NCI-H345 treated with DMSO at 0.1 percent for 48 hours (cell line): ENCODE results near the gene PKIB.
A peak's percentile ranks its signal among the peaks of the same experiment; 100 is the strongest.
"Not testable (repeated sequence)": the region's sequence is repeated elsewhere in the genome, so short reads cannot be mapped to it uniquely, and the experiment has no call there.

Experiments used
- DNase-seq: peaks from one replicate; lab custom pipeline; 2025; ENCODE audit not compliant: unreplicated experiment; lab: John Stamatoyannopoulos, UW

The PKIB gene

DNA sequence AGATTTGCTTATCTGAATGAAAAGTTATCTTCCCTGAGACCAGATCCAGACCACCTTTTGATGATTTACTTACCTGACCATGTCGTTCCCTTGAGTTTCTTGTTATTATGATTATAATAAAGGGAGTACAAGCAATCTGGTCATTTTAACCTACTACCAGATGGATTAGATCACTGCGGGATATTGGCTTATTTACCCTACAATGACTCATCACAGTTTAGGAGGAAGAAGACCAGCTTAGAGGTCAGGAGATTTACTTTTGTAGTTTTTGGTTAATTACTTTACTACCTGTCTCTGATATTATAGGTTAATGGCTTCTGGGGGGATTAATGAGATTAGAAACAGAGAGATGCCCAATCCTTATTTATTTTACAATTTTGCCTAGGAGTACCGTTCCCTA lies 10.7 kb downstream of the PKIB start:
- no peak for DNase-seq

DNA sequence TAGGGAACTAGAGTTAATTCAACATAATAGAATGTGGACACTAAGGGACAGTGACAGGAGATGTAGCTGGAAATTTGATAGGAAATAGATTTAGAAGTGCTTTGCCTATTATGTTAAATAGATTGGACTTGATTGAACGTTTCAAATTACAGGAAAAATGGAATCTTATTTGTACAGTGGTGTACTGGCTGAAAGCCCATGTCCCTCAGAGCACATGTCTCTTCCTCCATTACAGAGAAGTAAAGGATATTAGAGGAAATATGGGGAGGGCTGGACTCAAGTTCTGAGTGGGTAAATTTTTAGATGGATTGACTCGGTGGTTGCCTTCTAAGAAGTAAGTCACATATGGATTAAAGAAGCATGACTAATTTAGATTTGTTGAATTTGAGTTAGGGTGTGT lies 11.4 kb downstream of the PKIB start:
- no peak for DNase-seq

DNA sequence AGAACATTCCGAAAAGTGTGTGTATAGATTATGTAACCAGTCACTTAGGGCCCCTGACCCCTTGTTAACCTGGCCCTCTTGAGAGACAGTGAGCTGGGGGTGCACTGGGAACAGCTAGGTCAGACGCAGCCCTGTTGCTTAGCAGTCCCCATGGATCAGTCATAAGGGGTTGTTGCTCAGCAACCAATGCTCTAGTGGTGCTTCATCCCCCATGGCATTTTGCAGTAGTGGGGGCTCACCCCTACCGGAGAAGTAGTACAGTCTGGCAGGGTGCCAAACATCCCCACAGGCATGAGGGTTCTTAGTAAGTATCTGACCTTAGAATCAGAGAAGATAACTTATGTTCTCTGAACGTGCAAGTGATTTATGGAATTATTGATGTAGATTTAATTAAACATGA lies 12.3 kb downstream of the PKIB start:
- peak; percentile 19 for DNase-seq

DNA sequence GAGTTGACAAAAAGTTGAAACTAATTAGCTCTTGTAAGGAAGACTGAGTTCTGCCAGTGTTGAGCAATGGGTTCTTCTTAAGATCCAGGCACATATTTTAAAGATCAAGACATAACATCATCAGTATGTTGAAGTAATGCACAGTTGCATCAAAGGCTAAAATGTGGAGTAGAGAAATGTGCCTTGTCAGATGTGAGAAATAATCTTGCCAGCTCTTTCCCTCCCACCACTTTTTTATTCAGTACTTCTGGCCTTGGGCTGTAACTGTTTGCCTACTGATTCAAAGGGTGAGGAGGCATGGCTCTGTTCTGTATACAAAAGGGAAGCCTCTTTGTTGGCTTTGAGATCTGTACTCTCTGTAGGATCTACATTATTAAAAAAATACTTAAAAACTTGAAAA lies 13.1 kb downstream of the PKIB start:
- DNase-seq, result no peak

DNA sequence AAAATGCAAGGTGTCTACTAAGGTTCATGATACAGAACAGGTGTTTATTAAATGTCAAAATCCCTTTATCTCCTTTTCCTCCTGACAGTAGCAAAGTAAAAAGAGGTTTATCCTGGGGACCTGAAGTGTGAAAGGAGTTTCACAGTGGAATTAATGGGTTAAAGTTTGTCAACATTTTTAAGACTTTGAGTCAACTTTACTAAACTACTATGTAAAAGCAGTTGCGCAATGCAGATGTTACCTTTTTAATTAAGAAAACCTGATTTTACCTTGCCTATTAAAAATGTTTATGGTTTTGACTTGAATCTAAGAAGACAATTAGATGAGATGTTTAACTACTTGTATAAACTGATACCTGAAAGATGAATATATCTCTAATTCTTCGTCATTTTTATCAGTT lies 14.6 kb downstream of the PKIB start:
- no peak for DNase-seq

DNA sequence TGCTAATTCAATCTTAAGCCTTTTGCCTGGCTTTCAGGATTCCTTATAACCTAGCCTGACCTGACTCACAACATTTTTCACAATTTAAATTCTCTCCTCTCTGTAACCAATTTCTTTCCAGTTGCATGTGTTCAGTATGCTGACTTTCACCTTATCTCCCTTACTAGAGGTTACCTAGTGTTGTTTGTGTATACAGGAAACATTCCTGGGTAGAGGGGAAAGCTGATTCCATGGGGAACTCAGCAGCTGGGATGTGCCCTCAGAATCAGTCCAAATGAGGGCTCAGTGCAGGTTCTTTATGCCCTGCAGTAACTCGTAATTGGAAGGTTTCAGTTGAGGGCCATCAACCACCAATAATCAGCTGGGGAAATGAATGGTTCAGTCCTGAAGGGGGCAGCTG lies 18.5 kb downstream of the PKIB start:
- DNase-seq, result no peak

DNA sequence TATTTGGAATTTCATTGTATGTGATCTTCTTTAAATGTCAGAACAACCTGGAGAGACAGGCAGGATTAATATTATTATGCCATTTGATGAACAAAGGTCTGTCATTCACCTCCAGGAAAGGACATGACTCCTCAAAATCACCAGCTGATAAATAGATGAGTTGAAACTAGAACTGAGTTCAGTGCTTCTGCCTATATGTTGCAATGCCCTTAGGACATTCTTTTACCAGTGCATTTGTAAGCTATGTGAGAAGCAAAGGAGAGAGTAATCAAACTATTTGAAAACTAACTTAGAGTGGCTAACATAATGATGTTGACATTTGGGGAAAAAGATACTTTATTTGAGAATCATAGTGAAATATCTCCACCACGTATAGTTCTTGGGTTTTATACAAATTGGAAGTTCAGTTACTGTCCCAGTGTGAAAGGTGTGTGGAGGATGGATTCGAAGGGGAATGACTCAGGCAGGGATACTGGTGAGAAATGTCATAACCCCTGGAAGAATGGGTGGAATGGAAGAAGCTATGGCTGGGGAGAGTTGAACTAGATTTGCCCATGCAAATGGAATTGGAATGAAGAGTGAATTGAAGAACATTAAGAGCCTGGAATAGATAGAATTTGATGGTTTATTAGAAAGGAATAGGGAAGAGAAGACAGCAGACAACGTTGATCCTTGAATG lies 21.5 kb downstream of the PKIB start:
- no peak for DNase-seq

DNA sequence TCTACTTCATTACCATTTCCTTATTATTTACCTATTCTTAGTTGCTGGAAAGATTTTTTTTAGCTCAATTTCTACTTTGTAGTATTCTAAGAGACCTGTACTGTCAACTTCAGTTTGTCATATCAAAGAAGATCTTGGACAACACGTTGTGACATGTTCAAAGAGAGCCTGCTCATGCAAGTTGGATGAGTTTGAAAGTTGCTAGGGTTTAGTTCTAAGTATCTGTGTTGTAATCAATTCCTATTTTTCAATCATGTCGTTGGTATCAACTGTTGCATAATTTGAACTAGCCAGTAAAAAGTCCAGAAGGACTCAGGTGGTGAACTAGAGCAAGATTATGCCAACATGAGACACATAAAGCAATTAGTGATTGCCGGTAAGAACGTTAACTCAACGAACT lies 30.2 kb downstream of the PKIB start:
- no peak for DNase-seq

DNA sequence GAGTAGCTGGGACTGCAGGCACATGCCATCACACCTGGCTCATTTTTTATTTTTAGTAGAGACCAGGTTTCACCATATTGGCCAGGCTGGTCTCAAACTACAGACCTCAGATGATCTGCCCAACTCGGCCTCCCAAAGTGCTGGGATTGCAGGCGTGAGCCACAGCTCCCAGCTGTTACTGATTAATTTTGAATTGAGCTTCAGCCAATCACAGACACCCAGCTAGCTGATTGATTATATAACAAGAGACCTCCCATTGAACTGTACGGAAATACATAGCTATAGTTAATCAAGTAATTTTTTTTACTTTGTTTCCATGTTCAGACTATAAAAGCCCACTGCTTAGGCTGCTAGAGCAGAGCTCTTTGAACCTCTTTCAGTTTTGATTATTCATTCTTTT lies 31.6 kb downstream of the PKIB start:
- DNase-seq, result no peak

DNA sequence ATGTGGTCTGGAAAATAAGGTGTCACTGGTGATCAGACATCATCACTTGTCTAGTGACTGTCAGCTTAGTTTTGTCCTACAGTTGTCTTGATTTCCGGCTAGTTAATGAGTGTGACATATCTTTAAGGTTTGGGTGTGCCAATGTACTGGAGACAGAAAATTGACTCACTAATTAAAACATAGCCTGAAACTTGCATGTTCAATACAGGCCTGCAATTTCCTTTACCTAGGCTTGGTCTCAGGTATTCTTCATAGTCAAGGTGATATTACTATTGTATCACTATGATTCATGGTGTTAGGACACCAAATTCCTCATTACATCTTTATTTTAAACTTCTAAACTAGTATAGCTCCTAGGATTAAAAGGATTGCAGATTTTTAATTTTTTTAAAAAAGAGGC lies 32.4 kb downstream of the PKIB start:
- DNase-seq, result not testable (repeated sequence)

DNA sequence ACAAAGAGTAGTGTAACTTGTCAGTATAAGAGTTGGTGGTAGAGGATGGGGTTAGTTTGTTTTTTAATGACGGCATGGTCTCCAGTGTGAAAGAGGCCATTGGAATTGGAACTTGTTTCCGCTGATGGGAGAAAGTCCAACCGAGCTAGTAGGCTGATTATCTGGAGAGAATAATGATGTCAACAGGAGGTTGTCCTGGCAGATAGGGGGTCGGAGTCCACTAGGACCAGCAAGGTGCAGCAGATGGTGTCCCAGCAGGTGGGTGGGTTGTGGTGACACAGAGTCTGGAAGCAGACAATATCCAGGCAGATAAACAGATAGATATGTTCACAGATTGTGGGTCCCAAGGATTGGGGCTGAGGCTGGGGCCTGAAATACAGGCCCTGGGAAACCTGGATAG lies 35.1 kb downstream of the PKIB start:
- DNase-seq, result no peak

DNA sequence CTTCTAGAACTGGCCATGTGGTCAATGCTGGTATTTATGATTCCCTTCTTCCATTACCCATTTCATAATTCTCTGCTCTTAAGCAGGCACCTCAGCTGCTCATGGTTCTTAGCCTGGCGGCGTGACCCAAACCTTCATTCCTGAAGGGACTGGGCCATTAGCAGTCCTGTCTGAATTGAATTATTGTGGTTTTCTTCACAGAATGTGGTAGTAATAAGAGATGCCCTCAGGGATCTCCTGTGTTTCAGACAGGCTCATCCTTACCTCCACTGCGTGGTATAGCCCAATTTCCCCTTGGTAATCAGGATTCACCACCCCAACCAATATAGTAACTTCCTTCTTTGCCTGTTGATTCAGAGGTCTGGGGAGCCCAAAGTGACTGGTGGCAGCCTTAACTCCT lies 37.6 kb downstream of the PKIB start:
- no peak for DNase-seq

DNA sequence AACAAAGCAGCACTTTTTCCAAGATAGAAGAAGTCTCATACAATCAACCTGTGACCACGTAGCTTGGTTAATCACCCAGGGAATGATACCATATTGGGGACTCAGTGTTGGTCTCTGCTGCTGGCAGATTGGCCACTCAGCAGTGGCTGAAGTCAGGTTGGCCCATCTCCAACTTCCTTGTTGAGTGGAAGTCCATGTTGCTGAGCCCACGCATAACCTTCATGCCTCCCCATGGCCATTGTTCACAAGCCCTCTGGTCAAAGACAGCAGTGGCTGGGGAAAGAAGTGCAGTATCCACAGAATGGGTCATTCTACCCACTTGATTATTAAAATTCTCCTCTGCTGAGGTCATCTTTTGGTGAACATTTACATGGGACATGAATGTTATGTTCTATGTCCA lies 38.5 kb downstream of the PKIB start:
- no peak for DNase-seq

DNA sequence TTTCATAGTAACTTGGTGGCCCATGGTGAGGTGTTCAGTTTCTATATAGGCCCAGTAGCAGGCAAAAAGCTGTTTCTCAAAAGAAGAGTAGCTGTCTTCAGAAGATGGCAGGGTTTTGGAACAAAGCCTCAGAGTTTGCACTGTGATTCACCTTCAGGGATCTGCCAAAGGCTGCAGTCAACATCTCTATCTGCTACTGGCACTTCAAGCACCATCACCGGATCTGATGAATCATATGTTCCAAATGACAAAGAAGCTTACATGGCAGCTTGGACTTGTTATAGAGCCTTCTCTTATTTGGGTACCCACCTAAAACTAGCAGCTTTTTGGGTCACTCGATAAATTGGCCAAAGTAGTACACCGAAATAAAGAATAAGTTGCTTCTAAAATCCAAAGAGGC lies 39.5 kb downstream of the PKIB start:
- no peak for DNase-seq

DNA sequence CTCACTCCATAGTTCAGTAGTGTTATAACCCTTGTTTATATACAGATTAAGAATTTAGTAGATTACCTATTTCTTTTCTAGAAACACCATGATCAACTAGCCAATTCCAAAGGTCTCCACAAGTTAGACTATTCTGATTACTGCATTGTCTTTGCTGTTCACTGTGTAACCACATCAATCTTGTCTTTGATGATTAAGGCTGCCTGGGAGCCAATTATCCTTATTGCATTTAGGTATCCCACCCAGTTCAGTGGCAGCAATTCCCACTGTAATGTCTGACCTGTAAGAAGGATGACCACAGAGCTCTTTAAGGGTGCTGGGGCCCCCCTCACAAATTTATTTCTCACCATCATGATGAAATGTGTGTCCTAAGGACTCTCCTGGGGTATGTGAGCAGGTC lies 40.2 kb downstream of the PKIB start:
- no peak for DNase-seq

DNA sequence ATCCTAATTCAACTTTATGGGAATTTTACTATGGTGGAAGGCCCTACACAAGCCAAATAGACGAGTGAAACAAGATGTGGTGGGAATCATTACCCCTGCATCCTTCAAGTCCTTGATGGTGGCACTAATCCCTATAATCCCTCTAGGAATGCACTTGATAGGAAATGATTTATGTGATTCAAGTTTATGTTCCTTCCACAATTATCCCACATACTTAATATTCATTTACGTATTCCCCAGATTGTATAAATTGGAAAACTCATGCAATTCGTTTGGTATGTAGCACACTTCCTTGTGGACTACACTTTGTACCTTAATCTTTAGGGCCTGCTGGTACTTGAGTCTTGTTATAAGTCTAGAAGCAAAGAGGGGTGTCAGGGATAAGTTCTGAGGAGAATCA lies 40.8 kb downstream of the PKIB start:
- no peak for DNase-seq

DNA sequence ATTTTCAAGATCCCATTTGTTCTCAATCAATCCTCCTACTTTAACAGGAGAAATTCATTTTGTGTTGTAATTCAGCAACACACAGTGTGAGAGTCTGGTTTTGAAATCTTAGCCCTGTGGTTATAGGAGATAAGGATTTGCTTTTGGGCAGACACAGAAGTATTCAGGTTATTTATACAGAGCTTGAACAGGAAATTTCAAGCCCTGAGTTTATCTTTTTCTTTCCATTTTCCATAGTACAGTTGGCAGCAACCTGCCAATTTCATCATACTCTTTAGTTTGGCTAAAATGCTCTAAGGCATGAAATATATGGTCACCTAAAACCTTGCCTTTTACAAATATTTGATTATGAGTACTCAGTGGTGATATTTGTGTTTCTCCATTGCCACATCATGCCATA lies 41.4 kb downstream of the PKIB start:
- no peak for DNase-seq

DNA sequence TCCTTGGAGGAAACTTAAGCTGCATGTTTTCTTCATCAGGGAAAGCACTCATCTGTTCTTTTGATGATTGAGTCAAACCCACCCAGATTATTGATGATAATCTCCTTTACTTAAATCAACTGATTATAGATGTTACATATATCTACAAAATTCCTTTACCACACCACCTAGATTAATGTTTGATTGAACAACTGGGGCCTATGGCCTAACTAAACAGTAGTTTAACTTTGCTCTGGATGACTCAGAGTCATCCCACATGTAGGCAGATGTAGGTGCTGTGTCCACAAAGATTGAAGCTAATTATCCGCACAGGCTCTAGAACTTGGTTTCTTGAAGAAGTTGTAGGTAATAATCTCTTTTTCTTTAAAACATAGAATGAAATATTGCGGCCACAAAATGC lies 42.2 kb downstream of the PKIB start:
- DNase-seq, result no peak

DNA sequence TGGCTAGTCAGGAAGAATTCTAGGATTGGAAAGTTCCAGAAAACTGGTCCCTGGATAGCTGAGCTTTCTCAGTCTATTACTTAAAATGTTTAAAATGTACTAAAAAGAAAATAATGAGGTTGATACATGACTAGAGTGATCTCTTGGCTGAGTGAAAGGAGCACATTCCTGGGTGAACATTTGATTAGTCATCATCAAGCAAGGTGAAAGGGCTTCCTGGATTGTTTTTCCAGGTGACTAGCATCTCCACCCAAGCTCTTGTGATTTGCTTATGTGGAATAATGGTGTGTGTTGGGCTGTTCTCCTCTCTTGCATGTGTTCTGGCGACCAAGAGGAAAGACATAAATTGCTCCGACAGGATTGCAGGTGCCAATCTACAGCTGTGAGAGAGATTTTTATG lies 42.9 kb downstream of the PKIB start:
- DNase-seq, result no peak

DNA sequence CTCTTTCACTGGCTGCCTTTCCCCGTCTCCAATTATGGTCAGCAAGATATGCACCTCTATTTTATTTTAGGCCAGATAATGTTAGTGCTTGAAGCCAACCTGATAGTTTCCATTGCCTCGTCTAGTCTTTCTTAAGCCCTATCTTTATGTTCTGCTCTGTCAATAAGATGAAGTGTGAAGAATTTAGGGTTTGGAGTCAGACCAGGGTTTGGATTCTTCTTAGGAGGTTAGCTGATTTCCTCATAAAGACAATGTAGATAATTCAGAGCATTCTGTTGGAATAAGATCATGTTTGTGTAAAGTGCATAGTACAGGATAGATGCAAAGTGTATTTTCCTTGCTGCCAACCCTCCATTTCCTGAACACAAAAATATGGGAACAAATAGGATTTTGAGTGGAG lies 43.8 kb downstream of the PKIB start:
- DNase-seq, result no peak

DNA sequence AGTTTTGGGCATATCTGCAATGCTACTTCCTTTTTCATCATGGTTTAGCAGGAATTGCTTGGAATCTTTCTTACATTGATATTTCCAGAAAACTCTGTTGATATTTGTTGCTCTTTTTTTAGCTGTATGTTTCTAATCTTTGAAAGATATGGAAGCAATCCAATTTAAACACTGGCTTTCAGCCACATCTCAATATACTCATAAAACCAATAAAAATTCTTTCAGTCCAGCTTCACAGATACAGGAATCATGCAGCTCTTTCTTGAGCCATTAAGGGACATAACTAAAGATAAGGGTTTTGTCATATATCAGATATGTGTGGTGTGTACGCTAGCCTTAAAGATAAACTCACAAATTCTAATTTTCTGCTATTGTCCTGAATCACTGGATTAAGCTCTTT lies 47.4 kb downstream of the PKIB start:
- no peak for DNase-seq

DNA sequence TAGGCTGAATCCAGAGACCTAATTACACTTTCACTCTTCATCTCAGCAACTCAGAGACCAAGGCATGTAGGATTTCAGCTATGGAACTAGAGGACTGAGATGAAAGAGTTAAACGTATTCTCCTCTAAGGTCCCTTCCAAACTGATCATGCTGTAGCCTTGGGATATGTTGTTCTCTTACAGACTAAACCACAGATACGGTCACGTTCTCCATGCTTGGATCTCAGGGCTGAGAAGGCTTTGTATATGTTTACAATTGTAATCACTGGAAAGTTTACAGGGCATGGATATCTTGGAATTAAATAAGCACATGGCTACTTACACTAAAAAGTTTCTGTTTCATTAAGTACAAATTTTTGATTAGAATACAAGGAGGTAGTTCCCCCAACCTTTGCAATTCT lies 50.1 kb downstream of the PKIB start:
- no peak for DNase-seq

DNA sequence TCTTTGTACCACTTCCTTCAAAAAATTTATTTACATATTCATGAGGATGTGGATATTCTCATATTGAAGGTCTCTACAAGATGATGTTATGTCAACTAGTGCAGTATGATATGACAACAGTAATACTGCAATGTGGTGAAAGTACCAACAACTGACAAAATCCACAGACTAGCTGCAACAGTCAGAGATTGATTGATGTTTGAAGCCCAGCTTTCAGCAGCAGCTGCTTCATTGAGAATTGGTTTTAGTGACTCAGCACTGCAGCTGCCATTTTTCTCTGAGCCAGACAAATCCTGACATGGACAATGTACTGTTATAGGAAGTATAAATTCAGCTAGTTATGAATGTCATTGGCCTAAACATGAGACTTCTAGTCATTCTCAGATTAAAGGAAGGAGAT lies 53.8 kb downstream of the PKIB start:
- no peak for DNase-seq

DNA sequence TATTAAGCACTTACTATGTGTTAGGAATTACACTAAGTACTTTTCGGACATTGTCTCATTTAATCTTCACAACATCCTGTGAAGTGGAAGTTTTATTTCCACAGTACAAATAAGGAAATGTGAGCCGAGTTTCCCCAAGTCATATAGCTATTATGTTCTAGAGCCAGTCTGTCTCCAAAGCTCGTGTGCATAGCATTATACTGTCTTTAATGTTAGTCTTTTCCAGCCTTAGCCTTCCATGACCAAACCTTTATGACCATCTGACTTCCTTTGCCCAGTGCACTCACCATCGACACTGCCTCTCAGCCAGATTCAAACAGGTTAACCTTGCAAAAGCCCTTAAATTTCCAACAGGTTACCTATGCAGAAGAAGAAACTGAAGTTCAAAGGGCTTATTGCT lies 55.7 kb downstream of the PKIB start:
- DNase-seq, result no peak
